Stimulated activated CD4-positive, alpha-beta T cell treated with anti-CD3 and anti-CD28 coated beads, Interleukin-2, amount 100 ng/mL, for 4 hours (primary cell): ENCODE data around the gene HOXA10.

Experiments
- DNase-seq: peaks from one replicate; pipeline ENCODE4 v3.0.0-alpha.2; 2020; ENCODE audit warnings: low read depth

Gene HOXA10

DNA sequence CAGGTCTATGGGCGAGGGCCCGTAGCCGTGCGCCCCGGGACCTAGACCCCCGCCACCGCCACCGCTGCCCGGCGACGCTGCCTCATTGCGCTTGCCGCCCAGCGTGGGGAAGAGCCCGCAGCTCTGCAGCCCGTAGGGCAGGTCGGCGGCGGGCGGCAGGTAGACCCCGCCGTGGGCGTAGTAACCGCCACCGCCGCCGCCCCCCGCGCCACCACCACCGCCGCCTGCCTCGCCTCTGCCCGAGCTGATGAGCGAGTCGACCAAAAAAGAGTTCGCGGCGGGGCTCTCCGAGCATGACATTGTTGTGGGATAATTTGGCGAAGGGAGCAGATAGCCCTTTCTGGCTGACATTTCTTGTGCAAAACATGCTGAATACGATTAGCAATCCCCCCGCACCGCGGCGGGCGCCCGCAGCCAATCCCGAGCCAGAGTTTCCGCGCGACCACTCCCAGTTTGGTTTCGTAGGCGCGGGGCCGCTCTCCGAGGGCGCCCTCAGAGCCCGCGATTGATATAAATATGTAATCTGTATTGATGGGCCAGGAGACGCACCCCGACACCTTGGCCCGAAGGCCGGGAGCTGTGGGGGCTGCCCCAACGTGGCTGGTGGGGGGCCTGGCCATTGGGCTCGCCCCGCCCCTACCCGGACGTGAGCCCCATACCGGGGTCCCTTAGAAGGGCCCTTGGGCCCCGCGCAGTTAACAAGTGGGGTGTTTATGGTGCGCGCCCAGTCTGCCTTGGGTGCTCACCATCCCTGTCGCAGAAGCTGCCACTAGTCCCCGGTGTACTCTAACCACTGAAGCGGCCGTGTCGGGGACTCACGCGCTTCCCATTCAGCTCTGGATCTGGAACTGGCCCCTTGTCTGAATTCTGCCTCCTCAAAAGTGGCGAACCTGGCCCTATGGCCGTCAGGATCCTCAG, at the start of gene HOXA10:
Gene HOXA10, minus strand, starts transcription at position 365 of the 918 bp plus-strand sequence. Its CDS starts 14 bp downstream, at position 351.
- no peak for DNase-seq

DNA sequence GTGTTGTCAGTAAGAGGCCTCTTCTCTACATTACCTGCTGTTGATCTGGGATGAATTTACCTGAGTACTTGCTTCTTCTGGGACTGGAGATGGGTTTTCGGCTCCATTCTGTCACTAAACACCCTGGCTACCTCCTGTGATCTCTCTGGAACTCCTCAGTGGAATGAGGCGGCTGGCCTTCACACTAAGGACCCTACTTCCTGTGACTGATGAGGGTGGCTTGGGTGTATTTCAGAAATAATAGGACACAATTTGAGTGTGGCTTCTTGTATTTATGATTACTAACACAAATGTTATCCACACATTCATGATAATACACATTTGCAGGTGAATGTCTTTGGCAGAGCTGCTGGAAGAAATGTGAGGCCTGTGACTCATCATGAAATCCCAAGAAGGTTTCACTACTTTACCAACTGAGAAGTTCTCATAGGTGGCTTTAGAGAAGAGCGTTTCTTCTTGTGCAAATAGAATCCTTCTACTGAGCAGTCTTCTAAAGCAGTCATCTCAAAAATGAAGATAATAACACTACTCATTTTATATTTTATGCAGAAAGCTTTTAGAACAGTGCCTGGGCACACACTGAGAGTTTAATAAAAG, 47.2 kb upstream of the HOXA10 start:
- no peak for DNase-seq

DNA sequence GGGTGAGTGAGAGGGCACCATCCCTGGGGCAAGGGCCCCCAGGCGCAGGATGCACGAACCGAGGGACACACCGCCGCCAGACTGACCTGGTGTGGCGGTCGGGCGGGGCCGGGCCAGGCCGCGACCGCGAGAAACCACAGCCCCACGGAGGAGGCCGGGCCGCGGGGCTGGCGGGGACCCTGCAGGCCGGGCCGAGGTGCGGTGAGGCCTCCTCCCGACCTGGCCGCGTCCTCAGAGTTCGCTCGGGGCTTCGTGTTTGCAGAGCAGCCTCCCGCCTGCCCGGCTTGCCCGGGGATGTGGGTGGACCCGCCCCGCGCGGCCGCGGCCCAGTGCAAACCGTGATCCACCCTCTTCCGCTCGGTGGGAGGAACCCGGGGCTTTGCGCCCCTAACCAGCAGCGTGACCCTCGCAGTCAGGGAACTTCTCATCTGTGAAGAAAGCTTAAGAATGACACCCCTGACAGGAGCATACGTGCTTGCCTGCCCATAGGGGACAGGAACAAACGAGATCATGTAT, 46.4 kb upstream of the HOXA10 start:
- no peak for DNase-seq

DNA sequence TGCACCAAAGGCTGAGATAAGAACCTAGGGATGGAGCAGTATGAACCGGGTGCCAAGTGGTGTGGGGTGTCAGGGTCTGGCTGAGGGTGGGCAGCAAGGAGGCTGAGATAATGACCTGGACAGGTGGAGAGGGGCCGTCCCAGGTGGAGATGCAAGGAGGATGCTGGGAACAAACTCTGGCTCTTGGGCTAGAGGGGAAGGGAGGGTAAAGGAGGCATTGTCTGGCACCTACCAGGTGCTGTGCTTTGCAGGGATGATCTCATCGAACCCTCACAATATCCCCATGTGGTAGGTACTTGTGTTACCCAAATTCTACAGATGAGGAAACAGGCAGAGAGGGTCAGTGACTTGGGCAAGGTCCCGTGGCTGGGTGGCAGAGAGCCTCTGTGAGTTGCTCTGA, 45.7 kb upstream of the HOXA10 start:
- DNase-seq = no peak

DNA sequence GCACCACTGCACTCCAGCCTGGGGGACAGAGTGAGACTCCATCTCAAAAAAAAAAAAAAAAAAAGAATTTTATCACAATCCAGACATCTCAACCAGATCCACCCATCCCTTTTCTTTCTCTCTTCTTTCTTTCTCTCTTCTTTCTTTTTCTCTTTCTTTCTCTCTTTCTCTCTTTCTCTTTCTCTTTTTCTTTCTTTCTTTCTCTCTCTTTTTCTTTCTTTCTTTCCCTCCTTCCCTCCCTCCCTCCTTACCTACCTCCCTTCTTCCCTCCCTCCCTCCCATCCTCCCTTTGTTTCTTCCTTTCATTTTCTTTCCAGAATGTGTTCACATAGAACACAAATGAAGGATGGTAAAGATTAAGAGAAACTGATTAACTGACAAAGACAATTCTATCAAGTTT, 43.8 kb upstream of the HOXA10 start:
- DNase-seq = no peak

DNA sequence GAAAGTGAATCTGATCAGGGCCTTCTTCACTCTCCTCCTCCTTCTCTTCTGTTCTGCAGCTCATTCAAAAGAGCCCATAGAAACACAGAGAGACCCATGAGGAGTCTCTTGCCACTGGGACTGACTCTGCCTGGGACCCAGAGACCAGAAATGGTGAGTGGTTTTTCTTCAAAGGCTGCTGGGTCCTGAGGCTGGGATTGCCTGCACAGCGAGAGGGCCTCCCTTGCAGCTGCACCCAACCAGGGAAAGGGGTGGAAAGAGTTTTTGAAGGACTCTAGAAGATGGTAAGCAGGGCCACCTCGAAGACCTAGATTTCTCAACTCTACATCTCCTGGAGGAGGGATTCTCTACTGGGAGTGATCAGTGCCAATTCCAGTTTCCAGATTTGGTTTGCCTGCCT, 41.2 kb upstream of the HOXA10 start:
- no peak for DNase-seq

DNA sequence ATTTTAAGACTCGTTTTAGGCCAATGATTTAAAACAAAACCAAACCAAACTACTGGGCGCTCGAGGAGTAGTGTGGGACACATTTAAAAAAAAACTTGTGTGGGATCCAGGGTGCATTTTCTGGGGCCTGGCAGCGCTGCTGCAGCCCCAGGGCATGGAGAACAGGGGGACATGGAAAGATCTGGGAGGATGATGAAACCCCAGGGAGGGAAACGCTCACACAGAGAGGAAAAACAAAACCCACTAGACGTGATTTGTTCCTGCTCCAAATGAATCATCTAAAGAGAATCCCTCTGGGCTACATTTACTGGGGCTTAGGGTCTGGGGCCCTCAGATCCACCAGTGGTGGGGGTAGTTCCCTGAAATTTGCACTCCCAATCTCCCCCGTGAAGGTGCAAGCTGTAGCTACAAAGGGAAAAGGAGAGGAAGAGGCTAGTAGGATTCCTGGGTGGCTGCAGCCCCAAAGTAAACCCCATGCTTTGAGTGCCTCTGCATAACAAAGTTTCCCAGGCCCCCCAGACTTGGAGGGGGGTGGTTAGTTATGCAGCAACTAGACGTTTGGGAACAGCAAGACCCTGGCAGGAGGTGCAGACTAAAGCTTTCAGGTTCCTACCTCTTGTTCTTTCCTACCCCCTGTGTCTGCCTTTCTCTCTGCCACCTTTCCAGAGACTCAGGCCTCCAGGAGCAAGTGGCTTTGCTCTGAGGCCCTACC, 40.3 kb upstream of the HOXA10 start:
- no peak for DNase-seq

DNA sequence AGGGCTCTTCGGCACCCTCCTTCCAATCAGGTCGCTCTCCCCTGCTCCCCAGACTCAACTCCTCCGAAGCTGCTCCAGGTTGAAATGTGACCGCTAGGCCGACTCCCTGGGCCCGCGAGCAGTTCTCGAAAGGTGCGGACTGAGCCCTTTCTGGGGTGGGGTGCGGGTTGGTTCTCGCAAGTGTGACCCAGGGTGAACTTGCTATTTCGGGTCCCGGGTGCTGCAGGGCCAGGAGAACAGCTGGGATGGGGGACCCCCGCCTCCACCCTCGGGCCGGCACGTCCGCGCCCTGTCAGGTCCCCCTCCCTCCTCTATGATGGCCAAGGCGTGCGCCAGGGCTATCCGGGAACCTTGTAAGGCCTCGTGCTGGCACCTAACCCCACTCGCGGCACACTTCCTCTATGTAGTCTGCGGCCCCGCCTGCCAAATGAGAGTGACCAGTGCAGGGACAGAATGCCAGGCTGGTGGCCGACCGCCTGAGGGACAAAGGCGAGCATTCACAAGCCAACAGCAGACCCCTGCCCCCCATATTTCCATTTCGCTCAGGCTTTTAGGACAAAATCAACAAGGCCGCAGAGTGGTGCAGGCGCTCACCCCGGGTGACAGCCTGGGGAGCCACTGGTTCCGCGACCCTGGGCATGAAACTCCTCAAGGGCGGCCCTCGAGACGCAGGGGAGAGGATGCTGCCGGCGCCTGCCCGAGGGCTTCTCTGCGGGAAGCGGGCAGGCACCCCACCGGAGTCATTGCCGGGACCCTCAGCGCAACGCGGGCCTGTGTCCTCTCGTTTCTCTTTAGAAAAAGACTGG, 39.5 kb upstream of the HOXA10 start:
- DNase-seq = no peak

DNA sequence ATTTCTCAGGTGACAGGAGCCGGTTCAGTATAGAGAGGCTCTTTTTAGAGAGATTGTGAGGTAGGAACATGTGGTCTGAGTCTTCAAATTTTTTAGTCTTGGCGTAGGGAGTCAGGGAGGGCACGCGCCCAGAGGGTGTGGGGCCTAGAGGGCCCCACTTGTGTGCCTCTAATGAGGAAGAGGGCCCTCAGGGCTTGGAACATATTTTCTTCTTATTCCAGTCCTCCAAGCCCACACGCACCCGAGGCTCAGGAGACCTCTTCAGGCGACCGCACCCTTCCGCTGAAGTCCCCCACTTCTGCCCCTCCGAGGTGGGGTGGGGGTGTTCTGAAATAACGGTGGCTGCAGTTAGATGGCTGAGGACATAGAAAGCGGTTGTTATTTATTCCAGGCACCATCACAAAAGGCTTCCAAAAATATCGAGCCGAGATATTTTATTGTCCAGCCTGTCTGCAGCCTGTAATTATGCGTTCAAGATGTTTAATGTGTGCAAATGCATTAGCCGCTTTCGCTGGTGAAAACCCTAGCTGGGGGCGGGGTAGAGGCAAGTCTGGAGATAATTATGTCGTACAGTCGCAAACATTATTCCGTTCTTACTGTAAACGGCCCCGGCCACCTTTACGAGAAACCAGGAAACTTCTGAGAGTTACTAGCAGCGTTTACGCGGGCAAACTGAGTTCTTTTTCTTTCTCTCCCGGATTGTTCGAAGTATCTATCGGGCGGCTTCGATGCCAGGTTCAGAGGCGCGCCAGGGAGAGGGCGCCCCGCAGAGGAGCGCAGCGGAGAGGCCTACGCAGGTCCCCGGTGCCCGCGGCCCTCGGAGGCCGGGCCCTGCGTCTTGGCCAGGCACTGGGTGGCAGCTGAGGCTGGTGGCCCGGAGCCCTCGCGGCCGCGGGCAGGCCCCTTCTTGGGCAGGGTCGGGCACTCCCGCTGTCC, 38.6 kb upstream of the HOXA10 start:
- DNase-seq = no peak

DNA sequence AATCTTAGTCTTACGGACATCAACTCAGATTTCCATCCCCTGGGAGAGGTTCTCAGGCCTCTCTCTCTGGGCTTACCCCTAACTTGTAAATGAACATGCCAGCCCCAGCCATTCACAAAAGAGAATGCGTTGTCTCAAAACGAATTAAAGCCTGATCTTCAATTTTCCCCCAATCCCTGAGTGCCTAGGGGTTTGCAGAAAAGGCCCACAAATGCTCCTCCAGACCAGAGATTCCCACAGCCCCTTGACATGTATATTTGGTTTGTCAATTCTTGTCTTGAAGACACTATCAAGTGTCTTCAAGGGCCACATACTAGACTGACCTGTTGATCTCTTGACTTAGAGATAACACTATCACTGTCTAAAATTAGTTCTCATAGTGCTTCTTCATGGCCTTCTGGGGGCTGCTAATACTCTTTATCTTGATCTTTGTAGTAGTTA, 37.7 kb upstream of the HOXA10 start:
- no peak for DNase-seq

DNA sequence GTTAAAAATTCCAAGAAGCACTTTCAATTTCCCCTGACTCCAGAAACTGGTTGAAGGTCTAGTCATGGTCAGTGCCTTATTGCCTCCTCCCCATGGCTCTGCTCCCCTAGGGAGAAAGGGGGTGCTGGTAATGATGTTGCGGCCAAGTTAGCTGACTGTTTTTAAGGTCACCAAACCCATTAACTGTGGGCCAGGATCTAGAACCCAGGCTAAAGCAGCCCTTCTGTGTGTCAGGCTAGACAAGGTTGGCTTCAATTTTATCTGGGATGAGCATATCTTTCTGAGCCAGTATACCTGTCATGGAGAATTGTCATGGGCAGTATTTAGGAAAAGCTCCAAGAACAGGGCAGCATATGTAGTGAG, 36.9 kb upstream of the HOXA10 start:
- no peak for DNase-seq

DNA sequence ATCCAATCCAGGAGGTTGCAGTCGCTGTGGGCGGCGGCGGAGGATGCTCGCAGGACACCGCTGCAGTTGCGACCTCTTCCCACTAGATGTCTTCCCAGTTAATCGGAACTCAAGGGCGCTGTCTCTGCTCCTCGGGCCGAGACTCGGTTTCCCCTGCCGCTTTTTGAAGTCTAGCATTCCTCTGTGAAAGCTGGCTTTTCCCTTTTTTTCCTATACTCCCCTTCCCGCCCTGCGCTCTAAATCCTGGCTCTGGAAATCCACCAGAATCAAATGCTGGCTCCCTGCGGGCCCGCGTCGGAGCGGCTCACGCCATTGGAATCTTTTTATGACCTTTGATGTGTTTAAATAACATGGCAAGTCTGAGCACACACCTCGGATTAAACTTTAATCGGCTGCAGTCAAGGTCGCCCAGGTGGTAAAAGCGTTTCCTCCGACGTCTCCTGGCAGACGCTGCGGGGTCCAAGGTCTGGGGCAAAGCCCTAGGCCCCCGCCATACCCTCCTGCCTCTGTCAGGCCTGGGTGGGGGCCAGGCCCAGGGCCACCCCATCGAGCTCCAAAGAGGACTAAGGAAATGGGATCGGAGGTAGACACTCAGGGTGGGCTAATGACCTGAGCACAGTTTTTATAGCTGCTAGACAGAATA, 36.4 kb upstream of the HOXA10 start:
- no peak for DNase-seq

DNA sequence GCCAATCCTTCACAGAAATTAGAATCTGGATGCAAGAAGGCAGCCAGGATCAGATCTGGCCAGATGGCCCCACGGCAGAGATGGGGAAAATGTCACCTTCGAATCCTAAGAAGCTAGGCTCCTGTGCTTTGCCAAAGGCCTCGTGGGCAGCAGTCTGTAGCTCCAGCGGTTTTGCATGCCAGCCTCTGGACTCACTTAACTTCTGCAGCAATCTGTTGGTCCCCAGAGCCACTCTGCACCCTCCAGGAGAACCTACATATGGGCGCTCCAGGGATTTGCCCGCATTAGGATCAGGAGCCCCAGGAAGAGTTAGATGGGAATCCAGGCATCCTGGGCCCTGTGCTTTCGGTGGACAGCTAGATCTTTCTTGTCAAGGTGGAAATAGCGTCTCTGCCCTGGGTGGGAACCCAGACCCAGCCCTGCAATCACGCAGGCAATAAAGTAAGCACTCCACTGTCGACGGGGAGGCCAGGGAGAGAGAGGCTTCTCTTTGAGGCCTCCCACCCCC, 35.9 kb upstream of the HOXA10 start:
- no peak for DNase-seq

DNA sequence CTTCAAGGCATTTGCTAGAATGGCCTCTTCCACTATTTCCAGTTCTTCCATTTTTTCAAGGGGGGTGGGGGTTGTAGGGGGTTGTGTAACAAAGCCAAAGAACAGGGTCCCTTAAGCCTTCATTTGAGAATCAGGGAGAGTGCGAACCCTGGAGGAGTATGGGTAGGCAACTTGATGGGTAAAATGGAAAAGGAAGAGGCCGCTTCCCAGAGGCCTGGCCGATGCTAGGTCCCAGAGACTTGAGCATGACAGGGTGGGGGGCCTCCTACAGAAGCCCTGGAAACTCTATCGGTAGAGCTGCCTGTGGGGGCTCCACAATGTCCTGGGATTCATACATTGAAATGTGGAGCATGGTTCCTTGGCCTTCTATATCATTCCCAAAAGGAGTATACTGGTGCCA, 34.9 kb upstream of the HOXA10 start:
- DNase-seq = no peak

DNA sequence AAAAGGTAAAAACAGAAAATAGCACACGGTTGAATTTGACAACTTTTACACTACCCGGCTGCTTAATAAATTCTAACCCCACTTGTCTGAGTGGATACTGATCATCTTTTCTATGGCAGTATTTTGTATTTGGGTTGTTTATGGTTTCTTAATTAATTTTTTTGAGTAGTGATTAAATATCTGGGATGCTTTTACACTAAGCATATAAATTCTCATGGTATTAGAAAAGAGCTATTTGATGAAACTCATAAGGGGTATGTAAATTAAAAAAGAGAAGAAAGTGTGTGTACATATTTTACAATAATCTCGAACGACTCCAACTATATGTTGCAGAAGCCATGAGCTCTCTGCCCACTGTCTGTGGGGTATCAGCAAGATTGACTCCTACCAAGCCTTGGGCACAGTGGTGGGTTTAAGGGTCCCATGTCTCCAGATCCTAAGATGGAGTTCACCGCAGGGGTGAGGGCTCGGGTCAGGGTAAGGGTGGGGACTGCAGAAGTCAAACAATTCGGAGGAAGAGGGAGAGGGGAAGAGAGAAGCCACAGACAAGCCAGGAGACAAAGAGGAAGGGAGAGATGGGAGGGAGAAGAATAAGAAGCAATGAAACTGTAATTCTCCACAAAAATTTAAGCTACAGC, 33.3 kb upstream of the HOXA10 start:
- DNase-seq = no peak

DNA sequence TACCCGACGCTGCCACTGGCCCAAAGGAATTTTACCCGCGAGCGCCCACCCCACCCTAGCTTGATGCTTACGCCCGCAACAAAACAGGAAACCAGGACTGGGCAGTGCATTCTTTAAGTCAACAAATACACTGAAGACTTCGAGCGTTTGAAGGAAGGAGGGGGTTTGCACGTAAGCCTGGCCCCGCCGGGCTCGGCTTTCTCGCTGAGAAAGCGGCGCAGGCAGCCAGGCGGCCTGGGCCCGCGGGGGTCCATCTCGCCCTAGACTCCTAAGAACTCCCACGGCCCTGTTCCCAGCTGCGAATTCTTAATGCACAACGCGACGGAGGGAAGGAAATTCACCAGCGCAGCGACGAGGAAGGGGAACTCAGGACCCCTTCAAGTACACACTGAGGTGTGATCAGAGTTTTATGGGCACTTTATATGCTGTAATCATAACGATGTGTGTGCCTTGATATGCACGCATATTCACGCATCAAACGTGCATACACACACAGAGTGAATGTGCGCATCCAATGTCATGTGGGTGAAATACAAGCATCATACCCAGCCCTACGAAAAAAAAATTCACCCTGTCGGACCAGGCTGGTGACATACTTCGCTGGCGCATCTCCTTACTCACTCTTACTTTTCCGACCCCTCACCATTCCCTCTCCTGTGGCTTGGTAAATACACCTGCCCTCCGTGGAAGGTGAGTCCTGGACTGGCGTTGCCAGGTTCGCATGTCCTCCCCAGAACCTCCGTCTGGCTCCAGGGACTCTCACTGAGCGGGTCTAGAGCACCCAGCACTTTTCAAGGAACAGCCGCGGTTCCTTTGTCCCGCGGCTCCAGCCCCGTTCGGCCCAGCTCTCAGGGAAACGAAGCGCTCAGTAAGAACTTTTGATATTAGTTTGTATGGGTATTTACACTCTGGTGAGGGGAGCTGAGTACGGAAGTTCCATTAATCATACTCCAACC, 31.5 kb upstream of the HOXA10 start:
- no peak for DNase-seq

DNA sequence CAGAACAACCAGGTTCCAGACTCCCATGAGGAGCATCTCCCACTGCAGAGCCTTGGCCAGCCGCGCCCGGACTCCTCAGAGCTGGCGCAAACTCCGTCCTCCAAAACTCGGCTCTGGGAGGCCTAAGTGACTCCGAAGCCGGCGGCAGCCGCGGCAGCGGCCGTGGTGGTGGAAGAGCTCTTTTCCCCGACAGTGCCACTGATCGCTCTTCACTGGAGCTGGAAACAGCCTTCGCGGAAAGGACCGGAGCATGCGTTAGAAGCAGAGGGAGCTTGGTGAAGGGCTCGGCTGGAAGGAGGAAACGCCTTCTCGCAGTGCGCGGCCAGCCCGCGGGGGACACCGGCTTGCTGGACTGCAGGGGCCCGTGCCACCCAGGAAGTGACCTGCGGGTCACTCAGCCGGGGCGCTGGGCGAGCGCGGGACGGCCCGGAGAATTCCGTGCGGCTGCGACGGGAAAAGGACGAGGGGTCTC, 30.8 kb upstream of the HOXA10 start:
- no peak for DNase-seq

DNA sequence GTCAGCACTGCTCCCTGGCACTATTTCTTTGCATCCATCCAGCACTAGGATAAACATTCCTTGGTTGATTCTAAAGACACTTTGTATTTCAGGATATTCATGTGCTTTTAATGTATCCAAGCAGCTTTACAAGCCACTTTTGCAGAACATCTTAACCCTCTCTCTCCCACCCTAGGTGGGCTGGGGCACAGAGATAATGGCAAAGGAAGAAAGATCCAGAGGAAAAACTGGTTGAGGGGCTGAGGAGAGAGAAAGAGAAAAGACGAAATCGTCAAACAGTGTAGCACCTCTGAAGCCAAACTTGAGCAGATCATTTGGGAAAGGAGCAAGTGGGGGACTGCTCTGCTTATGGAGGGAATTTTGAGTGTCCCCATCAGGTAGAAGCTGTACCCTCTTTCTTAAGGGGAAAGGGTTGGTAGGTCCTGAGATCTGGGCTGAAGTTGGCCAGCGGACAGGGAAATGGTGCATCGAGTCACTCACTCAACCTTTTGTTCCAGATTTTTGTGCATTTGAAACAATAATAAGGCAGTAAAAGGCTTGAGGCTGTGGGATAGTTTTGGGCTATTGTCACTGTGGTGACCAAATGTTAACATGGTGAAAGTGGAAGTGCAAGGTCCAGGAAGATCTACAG, 30.0 kb upstream of the HOXA10 start:
- no peak for DNase-seq
